ENCODE results near the gene ZIM2. TPM values are rescaled to one million over a fixed set of nuclear protein-coding genes. Genes with fewer than 3 reads are reported as not detected.
A peak's percentile ranks its signal among the peaks of the same experiment; 100 is the strongest.

ZIM2 gene
- total and polyA plus RNA-seq, 12 donors = 0.24 to 28.1 (median 4.6) TPM

DNA sequence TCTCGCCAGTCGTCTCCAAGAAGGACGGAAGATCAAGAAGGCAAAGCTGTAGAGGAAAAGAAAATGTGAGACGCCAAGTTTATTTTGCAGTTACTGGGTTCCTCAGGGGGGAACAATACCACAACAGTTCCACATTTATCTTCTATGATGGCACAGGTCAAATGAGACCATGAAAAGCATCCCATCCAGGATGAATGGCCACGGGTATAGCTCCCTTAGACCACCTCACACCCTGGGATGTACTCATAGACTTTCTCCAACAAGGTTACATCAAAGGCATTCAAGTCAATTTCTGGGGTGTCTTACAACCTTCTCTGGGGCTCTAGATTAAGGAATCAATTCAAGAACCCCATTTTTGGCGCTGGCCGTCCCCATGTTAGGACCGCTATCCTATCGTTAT lies 4.5 kb downstream of the ZIM2 start:
- TF ChIP-seq, protein P1, sequence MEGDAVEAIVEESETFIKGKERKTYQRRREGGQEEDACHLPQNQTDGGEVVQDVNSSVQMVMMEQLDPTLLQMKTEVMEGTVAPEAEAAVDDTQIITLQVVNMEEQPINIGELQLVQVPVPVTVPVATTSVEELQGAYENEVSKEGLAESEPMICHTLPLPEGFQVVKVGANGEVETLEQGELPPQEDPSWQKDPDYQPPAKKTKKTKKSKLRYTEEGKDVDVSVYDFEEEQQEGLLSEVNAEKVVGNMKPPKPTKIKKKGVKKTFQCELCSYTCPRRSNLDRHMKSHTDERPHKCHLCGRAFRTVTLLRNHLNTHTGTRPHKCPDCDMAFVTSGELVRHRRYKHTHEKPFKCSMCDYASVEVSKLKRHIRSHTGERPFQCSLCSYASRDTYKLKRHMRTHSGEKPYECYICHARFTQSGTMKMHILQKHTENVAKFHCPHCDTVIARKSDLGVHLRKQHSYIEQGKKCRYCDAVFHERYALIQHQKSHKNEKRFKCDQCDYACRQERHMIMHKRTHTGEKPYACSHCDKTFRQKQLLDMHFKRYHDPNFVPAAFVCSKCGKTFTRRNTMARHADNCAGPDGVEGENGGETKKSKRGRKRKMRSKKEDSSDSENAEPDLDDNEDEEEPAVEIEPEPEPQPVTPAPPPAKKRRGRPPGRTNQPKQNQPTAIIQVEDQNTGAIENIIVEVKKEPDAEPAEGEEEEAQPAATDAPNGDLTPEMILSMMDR (IDR thresholded peaks at IDR 0.05) = no peak
- no peak for TF ChIP-seq POLR2A (IDR thresholded peaks at IDR 0.05)
- no peak for DNase-seq
- H3K9me3 ChIP-seq (replicated peaks in 1 of 3) = no peaks in the 10 kb centered on the region
- H3K27ac ChIP-seq = peak overlapping the region in 2 of 5 donors; percentile 53 to 86
- H3K4me3 ChIP-seq = no peak overlapping the region
- 66 to 82% (median 68%) methylated on average over 9 of the region's 9 CpGs for WGBS, 4 donors
- peaks cover 0 to 24% of the 10 kb centered on the region in 2 donors for H3K4me1 ChIP-seq (replicated peaks in 1 of 2)
- no peaks in the 10 kb centered on the region for H3K36me3 ChIP-seq (replicated peaks in 1 of 2)
- intact Hi-C loops (cut with DNase I) = no loop called here
- H3K27me3 ChIP-seq = no peaks in the 10 kb centered on the region

DNA sequence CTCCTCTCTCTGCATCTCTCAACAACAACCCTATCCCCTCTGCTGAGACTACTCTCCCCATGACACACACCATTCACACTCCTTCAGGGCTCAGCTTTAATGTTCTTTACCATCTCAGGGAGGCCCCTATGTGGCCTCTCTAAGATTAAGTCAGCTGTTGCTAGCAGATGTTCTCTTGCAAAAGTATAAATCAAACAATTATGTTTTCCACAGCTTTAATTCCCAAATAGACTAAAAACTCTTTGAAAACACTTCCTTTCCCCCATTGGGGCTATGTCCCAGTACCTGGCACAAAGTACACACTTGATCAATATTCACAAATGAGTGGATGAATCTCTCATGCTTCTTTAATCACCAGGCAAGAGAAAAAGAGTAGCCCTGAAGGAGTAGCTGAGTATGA lies 5.1 kb downstream of the ZIM2 start:
- Histone ChIP-seq H3K4me1 (replicated peaks in 1 of 2) (peaks cover 0 to 28% of the 10 kb centered on the region in 2 donors), H3K27me3 (no peaks in the 10 kb centered on the region), H3K9me3 (replicated peaks in 1 of 3) (no peaks in the 10 kb centered on the region), H3K4me3 (no peak overlapping the region), H3K36me3 (replicated peaks in 1 of 2) (no peaks in the 10 kb centered on the region), H3K27ac (peak overlapping the region in 3 of 5 donors; percentile 53 to 78 (median 65))
- TF ChIP-seq, protein P1 (IDR thresholded peaks at IDR 0.05) = no peak
- no peak for TF ChIP-seq POLR2A (IDR thresholded peaks at IDR 0.05)
- intact Hi-C loops (cut with DNase I) = no loop called here
- DNase-seq = no peak

DNA sequence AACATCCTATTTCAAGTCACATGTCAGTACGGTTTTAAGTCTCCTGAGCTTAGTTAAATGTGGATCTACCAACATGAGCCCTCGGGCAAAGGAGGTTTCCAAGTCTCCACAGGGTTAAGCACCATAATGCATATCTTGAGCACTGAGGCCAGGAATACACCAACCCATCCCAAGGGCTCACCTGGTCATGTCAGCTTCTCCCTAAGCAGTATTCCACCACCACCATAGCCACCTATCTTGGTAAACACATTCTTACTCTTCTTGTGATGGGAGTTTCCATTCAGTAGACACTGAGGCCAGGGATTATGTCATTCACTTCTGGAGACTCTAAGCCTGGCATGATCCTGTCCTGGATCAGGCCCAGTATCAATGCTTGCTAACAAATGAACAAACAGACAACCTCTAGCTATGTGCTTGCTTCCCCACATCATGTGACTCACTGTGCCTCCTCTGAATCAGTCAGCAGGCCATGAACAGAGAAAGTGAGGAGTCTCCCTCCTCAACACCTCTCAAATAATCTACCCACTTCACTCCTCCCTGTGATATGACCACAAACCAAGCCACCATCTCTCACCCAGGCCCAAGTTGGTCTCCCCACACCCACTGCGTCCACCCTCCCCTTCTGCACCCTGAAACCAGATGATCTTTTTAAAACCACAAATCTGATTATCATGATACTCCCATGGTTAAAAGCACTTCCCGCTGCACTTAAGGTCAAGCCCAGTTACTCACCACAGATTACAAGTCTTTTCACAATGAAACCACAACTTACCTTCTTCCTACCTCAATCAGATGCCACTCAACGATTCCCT lies 5.8 kb downstream of the ZIM2 start:
- Histone ChIP-seq H3K27me3 (no peaks in the 10 kb centered on the region), H3K9me3 (replicated peaks in 1 of 3) (no peaks in the 10 kb centered on the region), H3K27ac (peak overlapping the region in 3 of 5 donors; percentile 53 to 78 (median 65)), H3K4me3 (no peak overlapping the region), H3K36me3 (replicated peaks in 1 of 2) (no peaks in the 10 kb centered on the region), H3K4me1 (replicated peaks in 1 of 2) (peaks cover 0 to 28% of the 10 kb centered on the region in 2 donors)
- peak in 6 of 7 donors; percentile 46 to 73 (median 60) for DNase-seq
- 58 to 78% (median 69%) methylated on average over 5 of the region's 5 CpGs for WGBS, 4 donors
- intact Hi-C loops (cut with DNase I) = no loop called here
- no peak for TF ChIP-seq POLR2A (IDR thresholded peaks at IDR 0.05)
- TF ChIP-seq, protein P1 (IDR thresholded peaks at IDR 0.05) = no peak

DNA sequence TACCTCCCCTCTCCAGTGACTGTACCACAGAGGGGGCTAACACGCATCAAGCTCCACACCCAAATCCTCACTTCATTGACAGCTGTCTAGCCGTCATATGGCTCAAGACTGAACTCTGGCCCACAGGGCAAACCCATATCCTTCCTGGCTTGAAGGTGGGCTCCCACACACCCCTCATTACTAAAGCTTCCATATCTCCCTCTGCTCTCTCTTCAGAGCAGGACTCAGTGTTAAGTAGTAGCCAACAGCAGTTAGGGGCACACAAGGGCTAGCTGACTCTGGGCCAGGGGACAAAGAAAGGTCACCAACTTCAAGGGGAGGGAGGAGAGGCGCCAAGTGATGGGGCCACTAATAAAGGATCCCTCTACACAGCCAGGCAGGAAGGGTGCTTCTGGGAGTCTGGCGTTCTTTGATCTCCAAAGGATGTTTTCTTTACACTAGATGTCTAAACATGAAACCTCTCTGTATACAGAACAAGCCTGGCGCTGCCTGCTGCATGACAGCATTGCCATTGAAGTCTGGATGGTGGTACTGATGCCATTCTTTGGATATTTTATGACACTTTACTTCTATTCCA lies 8.1 kb downstream of the ZIM2 start:
- WGBS, 4 donors = 67 to 76% (median 71%) methylated on average over 5 of the region's 5 CpGs
- no peak for TF ChIP-seq POLR2A (IDR thresholded peaks at IDR 0.05)
- TF ChIP-seq, protein P1 (IDR thresholded peaks at IDR 0.05) = no peak
- Histone ChIP-seq H3K27ac (peak overlapping the region in 1 of 5 donors; percentile 25), H3K27me3 (no peaks in the 10 kb centered on the region), H3K4me1 (replicated peaks in 1 of 2) (peaks cover 0 to 28% of the 10 kb centered on the region in 2 donors), H3K36me3 (replicated peaks in 1 of 2) (no peaks in the 10 kb centered on the region), H3K4me3 (no peak overlapping the region), H3K9me3 (replicated peaks in 1 of 3) (no peaks in the 10 kb centered on the region)
- DNase-seq = no peak
- intact Hi-C loops (cut with DNase I) = no loop called here

Data from adrenal gland (tissue), 12 donors.